ENCODE results near the gene FGD4.

- TF ChIP-seq CTCF (IDR thresholded peaks at IDR 0.05; ENCODE audit: insufficient read depth, low read length) (no peak), GABPA (IDR thresholded peaks at IDR 0.05; ENCODE audit: low read depth) (no peak)
Observed at GRCh38 chr12:32604565-32604964, 205.2 kb downstream of the FGD4 start.

Data from HL-60 (cell line).